Stimulated activated CD8-positive, alpha-beta memory T cell treated with anti-CD3 and anti-CD28 coated beads, Interleukin-4, amount 100 ng/mL, for 1 hour (primary cell): ENCODE results near the gene PIGX.

ENCODE experiments used
- DNase-seq, 2 donors: peaks; one replicate each; pipeline ENCODE4 v3.0.0-alpha.2; 2020; ENCODE audit warnings: low read depth in 2 of 2, low spot score in 1 of 2

PIGX gene

GRCh38 chr3:196711838-196712513 lies at the start of gene PIGX, which contains the start of gene CEP19:
Gene PIGX, plus strand, starts transcription at chr3:196712377.
Gene CEP19, minus strand, starts transcription at chr3:196712250. Its CDS starts 3,593 bp downstream, at chr3:196708657.
- DNase-seq: peak; percentile 70 to 75

- no peak for DNase-seq
These were observed 49.2 kb upstream of the PIGX start for GRCh38 chr3:196662711-196663571.

GRCh38 chr3:196666001-196666867 lies 45.9 kb upstream of the PIGX start:
- DNase-seq: no peak

- no peak for DNase-seq
These were observed 44.9 kb upstream of the PIGX start for GRCh38 chr3:196667056-196667825.

- DNase-seq: no peak
These were observed 41.8 kb upstream of the PIGX start for GRCh38 chr3:196670339-196670738.

GRCh38 chr3:196673632-196674031 lies 38.5 kb upstream of the PIGX start:
- no peak for DNase-seq

- no peak for DNase-seq
These were observed 34.8 kb upstream of the PIGX start for GRCh38 chr3:196677353-196677752.

- no peak for DNase-seq
These were observed 34.2 kb upstream of the PIGX start for GRCh38 chr3:196677931-196678330.

GRCh38 chr3:196684548-196685407 lies 27.4 kb upstream of the PIGX start:
- DNase-seq: peak; percentile 29 to 43

- no peak for DNase-seq
These were observed 25.7 kb upstream of the PIGX start for GRCh38 chr3:196686436-196686835.

GRCh38 chr3:196688349-196688748 lies 23.8 kb upstream of the PIGX start:
- DNase-seq: no peak

- no peak for DNase-seq
These were observed 22.1 kb upstream of the PIGX start for GRCh38 chr3:196689941-196690660.

GRCh38 chr3:196691386-196691785 lies 20.8 kb upstream of the PIGX start:
- no peak for DNase-seq

- DNase-seq: no peak
These were observed 18.0 kb upstream of the PIGX start for GRCh38 chr3:196694202-196694638.

GRCh38 chr3:196694941-196695848 lies 17.0 kb upstream of the PIGX start:
- no peak for DNase-seq

- no peak for DNase-seq
These were observed 16.3 kb upstream of the PIGX start for GRCh38 chr3:196695849-196696226.

GRCh38 chr3:196697270-196697669 lies 14.9 kb upstream of the PIGX start:
- DNase-seq: no peak

- no peak for DNase-seq
These were observed 12.4 kb upstream of the PIGX start for GRCh38 chr3:196699749-196700148.
